Natural killer cell (primary cell): ENCODE measurements around the gene ABHD4. TPM values are rescaled to one million over a fixed set of nuclear protein-coding genes. Genes with fewer than 3 reads are reported as not detected.

Experiments used
- ATAC-seq, 3 donors: fragments of 150-1000 bp in 2 of 3; fragments of 200-7000 bp in 1 of 3; cut with Tn5 transposase; 1 replicate in 1 of 3; 2 replicates in 2 of 3; pipeline ENCODE4 v1.10.0; 2021; ENCODE audit warnings: mild to moderate bottlenecking in 2 of 3, moderate library complexity in 2 of 3
- DNase-seq, 2 donors: peaks; one replicate each; pipeline versions ENCODE4 v3.0.0 to v3.0.0-alpha.2; 2013 to 2021; ENCODE audit warnings: mixed read lengths in 1 of 2
- H3K27ac ChIP-seq: one replicate; pipeline ENCODE4 v1.5.1; 2013; ENCODE audit warnings: mild to moderate bottlenecking, low read length
- H3K27me3 ChIP-seq: one replicate; pipeline ENCODE4 v1.6.1; 2013; ENCODE audit warnings: low read length; ENCODE audit not compliant: control insufficient read depth, insufficient read depth
- H3K36me3 ChIP-seq: one replicate; pipeline ENCODE4 v1.6.1; 2013; ENCODE audit warnings: low read length; ENCODE audit not compliant: control insufficient read depth, insufficient read depth
- H3K4me1 ChIP-seq: one replicate; pipeline ENCODE4 v1.6.1; 2013; ENCODE audit warnings: low read length; ENCODE audit not compliant: control insufficient read depth, insufficient read depth
- H3K4me3 ChIP-seq: one replicate; pipeline ENCODE4 v1.5.1; 2013; ENCODE audit warnings: low read length
- H3K9me3 ChIP-seq: one replicate; pipeline ENCODE4 v1.6.1; 2013; ENCODE audit warnings: low read length; ENCODE audit not compliant: control insufficient read depth, insufficient read depth
- H3K27ac Mint-ChIP-seq, 2 donors: one replicate each; pipeline ENCODE4 v1.8.0; 2022; ENCODE audit warnings: mild to moderate bottlenecking in 2 of 2, mixed read lengths in 2 of 2, moderate library complexity in 1 of 2
- H3K27me3 Mint-ChIP-seq, 2 donors: one replicate each; pipeline ENCODE4 v1.8.0; 2022; ENCODE audit warnings: low read depth in 2 of 2, mixed read lengths in 2 of 2
- H3K36me3 Mint-ChIP-seq: one replicate; pipeline ENCODE4 v1.8.0; 2022; ENCODE audit warnings: mixed read lengths
- H3K4me1 Mint-ChIP-seq, 2 donors: one replicate each; pipeline ENCODE4 v1.8.0; 2022; ENCODE audit warnings: mixed read lengths in 2 of 2
- H3K4me3 Mint-ChIP-seq: one replicate; pipeline ENCODE4 v1.8.0; 2022; ENCODE audit warnings: mild to moderate bottlenecking, moderate library complexity, mixed read lengths
- H3K9me3 Mint-ChIP-seq, 2 donors: one replicate each; pipeline ENCODE4 v1.8.0; 2022; ENCODE audit warnings: mixed read lengths in 2 of 2
- WGBS: methylation state at CpG from one replicate; pipeline ENCODE4 v1.1.7; 2013; ENCODE audit warnings: missing lambda C conversion rate; ENCODE audit not compliant: insufficient coverage; 5-methylcytosine and 5-hydroxymethylcytosine counted together
- intact Hi-C: fragments of 100-400 bp; cut with micrococcal nuclease; formaldehyde crosslinking; loops from one replicate; pipeline ENCODE4 v1.14.2; 2022
- total RNA-seq, 4 donors: library from RNA; stranded (reverse); fragments of 120-200 nt in 1 of 4; gene quantifications; one replicate each; pipeline versions ENCODE4 v1.2.3 to v1.2.4, GENCODE V29; 2013 to 2022
- TF ChIP-seq, protein P1 (sequence below): fragments of 200-600 bp; IDR thresholded peaks from one replicate; pipeline ENCODE4 v1.8.0; 2022; ENCODE audit warnings: antibody characterized with exemption

The ABHD4 gene
- total RNA-seq, 3 donors from 2014 or later (not counting 1 experiment from before 2014, with no cell fraction given): 29.7 to 39.3 (median 30.2) TPM

DNA sequence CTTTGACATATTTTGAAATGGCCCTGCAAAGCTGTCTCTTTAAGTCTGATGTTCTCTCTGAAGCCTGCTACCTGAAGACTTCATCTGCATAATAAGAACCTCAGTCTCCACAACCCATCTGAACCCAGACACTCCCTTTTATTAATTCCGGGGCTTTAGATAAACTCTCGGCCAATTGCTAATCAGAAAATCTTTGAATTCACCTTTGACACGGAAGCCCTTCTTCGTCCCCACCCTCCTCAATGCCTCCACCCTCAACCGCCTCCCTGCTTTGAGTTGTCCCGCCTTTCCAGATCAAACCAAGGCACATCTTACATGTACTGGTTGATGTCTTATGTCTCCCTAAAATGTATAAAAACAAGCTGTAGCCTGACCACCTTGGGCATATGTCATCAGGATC lies 28.5 kb downstream of the ABHD4 start:
- H3K27me3 ChIP-seq: no peaks in the 10 kb centered on the region
- 94% methylated on average over 5 of the region's 6 CpGs for WGBS
- H3K36me3 Mint-ChIP-seq: no peaks in the 10 kb centered on the region
- no peaks in the 10 kb centered on the region for H3K9me3 ChIP-seq
- no peak for DNase-seq
- no peaks in the 10 kb centered on the region for H3K36me3 ChIP-seq
- no peaks in the 10 kb centered on the region for H3K9me3 Mint-ChIP-seq
- no peak for ATAC-seq
- H3K27ac Mint-ChIP-seq: no peak overlapping the region
- H3K4me1 Mint-ChIP-seq: no peaks in the 10 kb centered on the region
- intact Hi-C loops: no loop called here
- H3K27me3 Mint-ChIP-seq: peaks cover under 1 to 26% of the 10 kb centered on the region in 2 donors
- no peak overlapping the region for H3K4me3 ChIP-seq
- TF ChIP-seq, protein P1, sequence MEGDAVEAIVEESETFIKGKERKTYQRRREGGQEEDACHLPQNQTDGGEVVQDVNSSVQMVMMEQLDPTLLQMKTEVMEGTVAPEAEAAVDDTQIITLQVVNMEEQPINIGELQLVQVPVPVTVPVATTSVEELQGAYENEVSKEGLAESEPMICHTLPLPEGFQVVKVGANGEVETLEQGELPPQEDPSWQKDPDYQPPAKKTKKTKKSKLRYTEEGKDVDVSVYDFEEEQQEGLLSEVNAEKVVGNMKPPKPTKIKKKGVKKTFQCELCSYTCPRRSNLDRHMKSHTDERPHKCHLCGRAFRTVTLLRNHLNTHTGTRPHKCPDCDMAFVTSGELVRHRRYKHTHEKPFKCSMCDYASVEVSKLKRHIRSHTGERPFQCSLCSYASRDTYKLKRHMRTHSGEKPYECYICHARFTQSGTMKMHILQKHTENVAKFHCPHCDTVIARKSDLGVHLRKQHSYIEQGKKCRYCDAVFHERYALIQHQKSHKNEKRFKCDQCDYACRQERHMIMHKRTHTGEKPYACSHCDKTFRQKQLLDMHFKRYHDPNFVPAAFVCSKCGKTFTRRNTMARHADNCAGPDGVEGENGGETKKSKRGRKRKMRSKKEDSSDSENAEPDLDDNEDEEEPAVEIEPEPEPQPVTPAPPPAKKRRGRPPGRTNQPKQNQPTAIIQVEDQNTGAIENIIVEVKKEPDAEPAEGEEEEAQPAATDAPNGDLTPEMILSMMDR: no peak
- H3K27ac ChIP-seq: no peak overlapping the region
- no peaks in the 10 kb centered on the region for H3K4me1 ChIP-seq
- H3K4me3 Mint-ChIP-seq: no peak overlapping the region

DNA sequence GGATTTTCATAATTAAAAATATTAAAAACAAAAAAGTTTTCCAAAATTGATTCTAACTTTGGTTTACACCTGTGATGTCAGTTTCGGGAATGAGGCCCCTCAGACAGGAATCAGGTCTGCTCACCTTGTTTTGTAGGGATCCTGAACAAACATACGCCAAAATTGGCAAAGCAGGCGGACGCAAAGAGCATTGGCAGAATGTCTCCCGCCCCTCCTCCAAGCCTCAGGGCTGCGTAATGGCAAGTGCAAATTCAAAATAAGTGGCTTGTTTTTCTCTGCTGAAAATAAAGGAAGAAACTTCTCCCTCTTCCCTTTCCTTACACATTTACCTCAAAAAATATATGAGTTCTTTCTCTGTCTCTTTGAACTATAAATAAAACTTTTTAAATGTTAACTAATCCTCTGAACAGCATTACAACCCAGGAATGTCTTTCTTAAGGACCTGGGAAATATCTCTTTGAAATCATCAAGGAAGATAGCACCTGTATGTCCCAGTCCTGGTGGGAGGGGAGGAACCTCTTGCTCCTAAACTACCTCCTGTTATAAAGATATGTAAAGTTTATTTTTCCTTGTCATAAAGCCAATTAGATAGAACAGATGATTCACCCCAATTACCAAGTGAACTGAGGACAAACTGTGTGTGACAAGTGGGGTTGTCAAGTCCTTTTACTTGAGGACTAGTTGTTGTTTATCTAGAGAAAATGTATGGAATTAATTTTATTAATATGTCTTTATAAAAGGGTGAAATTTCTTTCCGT lies 29.6 kb downstream of the ABHD4 start:
- H3K36me3 Mint-ChIP-seq: no peaks in the 10 kb centered on the region
- no peaks in the 10 kb centered on the region for H3K27me3 ChIP-seq
- no peaks in the 10 kb centered on the region for H3K9me3 ChIP-seq
- H3K27ac ChIP-seq: no peak overlapping the region
- H3K4me1 Mint-ChIP-seq: no peaks in the 10 kb centered on the region
- H3K27me3 Mint-ChIP-seq: peaks cover 3 to 26% of the 10 kb centered on the region in 2 donors
- intact Hi-C loops: no loop called here
- H3K27ac Mint-ChIP-seq: no peak overlapping the region
- ATAC-seq (no peak), DNase-seq (no peak)
- no peak overlapping the region for H3K4me3 ChIP-seq
- H3K36me3 ChIP-seq: no peaks in the 10 kb centered on the region
- 86% methylated on average over 6 of the region's 7 CpGs for WGBS
- no peaks in the 10 kb centered on the region for H3K9me3 Mint-ChIP-seq
- TF ChIP-seq, protein P1: no peak
- no peak overlapping the region for H3K4me3 Mint-ChIP-seq
- no peaks in the 10 kb centered on the region for H3K4me1 ChIP-seq

DNA sequence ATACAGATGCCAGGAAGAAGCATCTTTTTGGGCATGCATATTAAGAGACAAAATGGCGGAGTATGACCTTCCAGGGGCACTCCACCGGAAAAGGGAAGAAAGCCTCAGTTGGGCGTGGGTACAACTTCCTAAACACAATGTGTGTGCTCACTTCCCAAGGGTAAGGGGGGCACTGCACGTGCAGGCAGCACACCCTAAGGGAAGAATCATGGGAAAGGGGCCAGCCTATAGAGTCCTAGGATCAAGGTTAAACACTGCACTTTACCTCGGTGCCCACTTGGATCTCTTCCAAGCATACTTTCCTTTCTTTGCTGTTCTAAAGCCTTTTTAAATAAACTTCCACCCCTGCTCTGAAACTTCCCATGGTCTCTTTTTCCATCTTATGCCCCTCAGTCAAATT lies 31.3 kb downstream of the ABHD4 start:
- intact Hi-C loops: no loop called here
- Mint-ChIP-seq H3K4me3 (no peak overlapping the region), H3K36me3 (no peaks in the 10 kb centered on the region), H3K4me1 (no peaks in the 10 kb centered on the region), H3K27me3 (peaks cover 4 to 42% of the 10 kb centered on the region in 2 donors), H3K9me3 (no peaks in the 10 kb centered on the region), H3K27ac (no peak overlapping the region)
- no peak overlapping the region for H3K27ac ChIP-seq
- WGBS: 83% methylated on average over 5 of the region's 5 CpGs
- TF ChIP-seq, protein P1: no peak
- no peaks in the 10 kb centered on the region for H3K36me3 ChIP-seq
- no peaks in the 10 kb centered on the region for H3K9me3 ChIP-seq
- DNase-seq: no peak
- no peaks in the 10 kb centered on the region for H3K27me3 ChIP-seq
- no peaks in the 10 kb centered on the region for H3K4me1 ChIP-seq
- no peak for ATAC-seq
- H3K4me3 ChIP-seq: no peak overlapping the region

DNA sequence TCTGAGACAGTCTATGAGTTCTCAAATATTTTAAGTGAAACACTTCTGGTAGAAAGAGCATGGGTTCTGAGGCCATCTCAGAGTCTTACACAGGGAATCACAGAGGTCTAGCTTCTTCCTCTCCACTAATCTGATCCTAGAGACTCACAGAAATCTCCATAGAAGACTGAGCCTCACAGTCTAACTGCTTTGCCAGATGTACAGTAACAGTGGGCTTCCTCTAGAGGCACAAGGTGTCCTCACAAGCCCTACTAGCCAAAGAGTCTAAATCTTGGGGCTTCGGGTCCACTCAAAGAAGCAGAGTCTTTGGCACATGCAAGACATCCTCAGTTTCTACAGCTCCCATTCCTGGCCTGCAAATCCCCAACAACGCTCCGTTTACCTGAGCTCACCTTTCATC lies 32.0 kb downstream of the ABHD4 start:
- no peaks in the 10 kb centered on the region for H3K4me1 ChIP-seq
- H3K4me1 Mint-ChIP-seq: no peaks in the 10 kb centered on the region
- no peaks in the 10 kb centered on the region for H3K9me3 ChIP-seq
- TF ChIP-seq, protein P1: no peak
- ATAC-seq (no peak), DNase-seq (no peak)
- no peaks in the 10 kb centered on the region for H3K36me3 Mint-ChIP-seq
- intact Hi-C loops: no loop called here
- H3K4me3 Mint-ChIP-seq: no peak overlapping the region
- H3K9me3 Mint-ChIP-seq: no peaks in the 10 kb centered on the region
- WGBS: 95% methylated on average over 3 of the region's 3 CpGs
- H3K27ac Mint-ChIP-seq: no peak overlapping the region
- no peak overlapping the region for H3K27ac ChIP-seq
- H3K27me3 Mint-ChIP-seq: peaks cover 7 to 42% of the 10 kb centered on the region in 2 donors
- no peak overlapping the region for H3K4me3 ChIP-seq
- no peaks in the 10 kb centered on the region for H3K27me3 ChIP-seq
- no peaks in the 10 kb centered on the region for H3K36me3 ChIP-seq
